Retinal pigment epithelial cell (primary cell): Measurements from ENCODE around the gene TIMP4.
A peak's percentile ranks its signal among the peaks of the same experiment; 100 is the strongest.

ENCODE experiments used
- DNase-seq: peaks from one replicate; pipeline ENCODE4 v3.0.0-alpha.2; 2010; ENCODE audit warnings: low read depth
- H3K4me3 ChIP-seq: 2 replicates; pipeline ENCODE4 v1.5.1; 2011; ENCODE audit warnings: mild to moderate bottlenecking, low read length, control low read depth, moderate library complexity
- TF ChIP-seq, protein P1 (sequence below): conservative IDR thresholded peaks from 2 replicates; pipeline ENCODE4 v1.5.1; 2011; ENCODE audit warnings: low read depth, low read length, control low read depth, inconsistent platforms

The TIMP4 gene

DNA sequence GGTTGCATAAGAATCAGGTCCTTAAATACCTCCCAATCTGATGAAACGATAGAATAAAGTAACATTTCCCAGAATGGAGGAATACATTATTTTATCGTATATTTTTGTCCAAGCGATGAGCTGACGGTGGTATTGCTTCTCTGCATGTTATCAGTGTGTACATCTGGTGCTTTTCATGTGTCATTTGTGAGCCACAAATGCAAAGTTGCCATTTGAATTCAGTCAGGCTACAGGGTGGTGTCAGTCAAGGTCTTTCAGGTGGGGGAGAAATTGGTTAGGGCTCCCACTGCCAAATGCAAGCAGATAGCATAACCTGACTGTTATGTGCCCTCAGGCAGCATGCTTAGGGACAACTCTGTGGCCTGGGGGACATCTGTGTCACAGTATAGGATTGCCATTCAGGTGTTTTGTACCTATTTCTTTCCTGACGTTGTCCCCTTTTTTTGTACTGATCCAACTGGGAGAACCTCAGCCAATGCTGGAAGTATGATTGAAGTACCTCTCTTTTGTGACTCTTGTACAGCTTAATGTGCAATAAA is 26.5 kb upstream of the TIMP4 start:
- TF ChIP-seq, protein P1, sequence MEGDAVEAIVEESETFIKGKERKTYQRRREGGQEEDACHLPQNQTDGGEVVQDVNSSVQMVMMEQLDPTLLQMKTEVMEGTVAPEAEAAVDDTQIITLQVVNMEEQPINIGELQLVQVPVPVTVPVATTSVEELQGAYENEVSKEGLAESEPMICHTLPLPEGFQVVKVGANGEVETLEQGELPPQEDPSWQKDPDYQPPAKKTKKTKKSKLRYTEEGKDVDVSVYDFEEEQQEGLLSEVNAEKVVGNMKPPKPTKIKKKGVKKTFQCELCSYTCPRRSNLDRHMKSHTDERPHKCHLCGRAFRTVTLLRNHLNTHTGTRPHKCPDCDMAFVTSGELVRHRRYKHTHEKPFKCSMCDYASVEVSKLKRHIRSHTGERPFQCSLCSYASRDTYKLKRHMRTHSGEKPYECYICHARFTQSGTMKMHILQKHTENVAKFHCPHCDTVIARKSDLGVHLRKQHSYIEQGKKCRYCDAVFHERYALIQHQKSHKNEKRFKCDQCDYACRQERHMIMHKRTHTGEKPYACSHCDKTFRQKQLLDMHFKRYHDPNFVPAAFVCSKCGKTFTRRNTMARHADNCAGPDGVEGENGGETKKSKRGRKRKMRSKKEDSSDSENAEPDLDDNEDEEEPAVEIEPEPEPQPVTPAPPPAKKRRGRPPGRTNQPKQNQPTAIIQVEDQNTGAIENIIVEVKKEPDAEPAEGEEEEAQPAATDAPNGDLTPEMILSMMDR: no peak
- H3K4me3 ChIP-seq: no peak overlapping the region
- no peak for DNase-seq

DNA sequence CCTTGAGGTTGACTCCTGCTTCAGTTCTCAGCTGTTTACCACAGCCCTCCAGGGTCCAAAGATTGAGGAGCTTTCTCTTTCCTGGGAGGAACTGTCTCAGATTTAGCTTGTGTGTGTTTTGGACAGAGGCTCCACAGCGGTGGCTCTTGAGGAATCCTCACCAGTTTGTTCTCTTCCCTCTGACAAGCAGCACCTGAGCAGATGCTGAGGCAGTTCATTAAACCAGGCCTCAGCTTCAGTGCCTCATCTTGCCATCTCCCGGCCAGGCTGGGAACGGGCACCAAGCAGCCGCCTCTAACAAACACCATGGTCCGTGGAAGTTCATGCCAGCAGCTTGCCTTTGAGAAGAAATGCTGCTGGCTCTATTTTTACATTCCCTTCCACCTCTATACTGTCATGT is 25.8 kb upstream of the TIMP4 start:
- H3K4me3 ChIP-seq: no peak overlapping the region
- TF ChIP-seq, protein P1: no peak
- no peak for DNase-seq

DNA sequence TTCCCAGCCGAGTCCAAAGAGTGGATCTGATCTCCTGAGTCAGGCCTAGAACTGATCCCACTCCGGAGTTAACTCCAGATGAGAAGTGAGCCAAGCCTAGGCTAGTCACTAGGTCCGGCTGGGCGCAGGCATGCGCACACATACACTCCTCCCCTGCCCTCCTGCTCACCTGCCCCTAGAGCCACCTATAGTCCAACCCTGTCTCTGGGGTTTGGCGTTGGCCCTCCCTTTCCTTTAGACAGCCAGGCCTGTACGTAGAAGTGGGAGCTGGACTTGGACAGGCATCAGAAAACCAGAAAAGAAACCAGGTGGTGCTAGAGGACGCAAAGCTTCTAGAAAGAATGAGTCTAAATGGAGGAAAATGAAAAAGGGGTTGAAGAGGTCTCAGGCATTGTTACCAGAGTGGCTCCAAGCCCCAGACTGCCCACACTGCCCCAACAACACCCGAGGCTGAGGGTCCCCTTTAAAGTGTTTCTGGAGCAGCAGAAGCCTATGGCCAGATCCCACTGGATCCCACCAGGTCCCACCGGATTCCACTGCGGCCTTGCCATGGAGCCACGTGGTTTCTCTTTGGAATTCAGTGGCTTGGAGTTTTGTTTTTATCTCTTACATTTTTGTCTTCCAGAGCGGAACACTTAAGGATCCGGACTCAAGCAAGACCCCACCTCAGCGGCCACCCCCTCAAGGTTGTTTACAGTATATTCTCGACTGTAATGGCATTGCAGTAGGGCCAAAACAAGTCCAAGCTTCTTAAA is 24.2 kb upstream of the TIMP4 start:
- DNase-seq: no peak
- TF ChIP-seq, protein P1: no peak
- no peak overlapping the region for H3K4me3 ChIP-seq

DNA sequence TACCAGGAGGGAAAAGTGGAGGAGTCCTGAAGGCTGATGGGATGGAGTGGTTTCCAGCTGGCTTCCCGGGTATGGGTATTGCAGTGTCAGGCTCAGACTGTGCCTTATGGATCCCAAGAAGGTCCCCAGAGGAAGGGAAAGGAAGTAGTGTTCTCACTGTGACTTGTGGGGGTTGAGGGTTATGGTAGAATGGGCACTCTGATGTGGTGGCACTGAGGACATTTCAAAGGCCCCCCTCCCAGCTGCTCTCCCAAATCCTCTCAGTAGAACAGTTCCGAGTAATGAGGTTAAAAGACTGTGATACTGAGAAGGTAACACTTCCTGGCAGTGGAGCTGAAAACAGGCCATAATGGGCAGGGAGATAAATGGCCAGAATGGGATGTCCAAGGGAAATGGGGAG is 23.1 kb upstream of the TIMP4 start:
- TF ChIP-seq, protein P1: no peak
- no peak for DNase-seq
- no peak overlapping the region for H3K4me3 ChIP-seq

DNA sequence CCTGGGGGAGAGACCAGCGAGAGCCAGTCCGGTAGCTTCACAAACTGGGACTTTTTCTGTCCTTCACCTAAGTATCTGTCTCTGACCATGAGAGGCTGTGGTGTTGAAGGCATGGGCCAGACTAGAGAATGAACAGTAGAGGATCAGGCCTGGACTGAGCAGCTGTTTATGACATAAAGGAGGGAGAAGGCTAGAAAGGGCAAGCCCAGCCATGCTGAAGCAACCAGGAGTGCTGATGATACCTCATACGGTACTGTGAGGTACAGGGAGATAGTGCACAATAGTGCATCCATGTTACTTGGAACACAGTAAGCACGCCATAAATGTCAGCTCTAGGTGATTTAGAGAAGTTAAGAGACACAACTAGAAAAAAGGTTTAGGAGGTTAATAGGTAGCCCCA is 22.6 kb upstream of the TIMP4 start:
- TF ChIP-seq, protein P1: no peak
- DNase-seq: no peak

DNA sequence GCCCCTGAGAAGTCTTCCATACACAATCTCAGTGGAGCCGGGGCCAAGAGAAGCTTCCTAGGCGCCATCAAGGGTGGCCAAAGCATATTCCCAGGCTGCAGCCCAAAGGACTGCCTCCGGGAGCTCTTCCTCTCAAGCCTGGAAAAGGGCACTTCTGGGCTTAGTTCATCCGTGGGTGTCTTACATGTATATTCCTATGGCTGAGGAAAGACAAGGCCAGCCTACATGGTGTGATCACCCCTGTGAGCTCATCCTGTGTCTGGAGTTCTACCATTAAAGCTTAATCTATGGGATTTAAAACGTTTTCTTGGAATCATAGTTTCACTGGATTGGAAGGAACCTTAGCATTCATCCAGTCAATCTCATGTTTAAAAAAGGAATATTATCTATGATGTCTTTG is 21.9 kb upstream of the TIMP4 start:
- no peak overlapping the region for H3K4me3 ChIP-seq
- DNase-seq: no peak
- TF ChIP-seq, protein P1: no peak

More for the DNA sequence above, 22.6 kb upstream of the TIMP4 start:
- H3K4me3 ChIP-seq: no peak overlapping the region

DNA sequence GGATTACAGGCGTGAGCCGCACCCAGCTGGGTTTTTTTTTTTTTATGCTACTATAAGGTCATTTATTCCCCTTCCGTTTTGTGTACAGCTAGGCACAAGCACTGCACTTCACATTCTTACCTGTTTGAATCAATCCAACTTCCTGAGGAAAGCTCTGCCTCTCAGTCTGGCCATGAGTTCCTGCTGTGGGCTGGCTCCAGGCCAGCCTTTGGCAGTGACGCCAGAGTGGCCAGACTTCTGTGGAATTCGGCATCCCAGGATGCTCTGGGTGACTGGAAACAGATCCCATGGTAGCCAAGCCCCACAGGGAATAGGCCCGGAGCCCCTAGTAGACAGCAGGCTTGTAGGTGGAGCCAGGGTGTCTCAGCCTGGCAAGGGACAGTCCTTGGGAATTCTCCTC is 21.5 kb upstream of the TIMP4 start:
- H3K4me3 ChIP-seq: no peak overlapping the region
- TF ChIP-seq, protein P1: no peak
- peak; percentile 84 for DNase-seq
